ENCODE data around the gene ZFPM1. TPM values are rescaled to one million over a fixed set of nuclear protein-coding genes. Genes with fewer than 3 reads are reported as not detected.

The ZFPM1 gene
- total RNA-seq, 1 experiment from 2014 or later, result 3.9 TPM

DNA sequence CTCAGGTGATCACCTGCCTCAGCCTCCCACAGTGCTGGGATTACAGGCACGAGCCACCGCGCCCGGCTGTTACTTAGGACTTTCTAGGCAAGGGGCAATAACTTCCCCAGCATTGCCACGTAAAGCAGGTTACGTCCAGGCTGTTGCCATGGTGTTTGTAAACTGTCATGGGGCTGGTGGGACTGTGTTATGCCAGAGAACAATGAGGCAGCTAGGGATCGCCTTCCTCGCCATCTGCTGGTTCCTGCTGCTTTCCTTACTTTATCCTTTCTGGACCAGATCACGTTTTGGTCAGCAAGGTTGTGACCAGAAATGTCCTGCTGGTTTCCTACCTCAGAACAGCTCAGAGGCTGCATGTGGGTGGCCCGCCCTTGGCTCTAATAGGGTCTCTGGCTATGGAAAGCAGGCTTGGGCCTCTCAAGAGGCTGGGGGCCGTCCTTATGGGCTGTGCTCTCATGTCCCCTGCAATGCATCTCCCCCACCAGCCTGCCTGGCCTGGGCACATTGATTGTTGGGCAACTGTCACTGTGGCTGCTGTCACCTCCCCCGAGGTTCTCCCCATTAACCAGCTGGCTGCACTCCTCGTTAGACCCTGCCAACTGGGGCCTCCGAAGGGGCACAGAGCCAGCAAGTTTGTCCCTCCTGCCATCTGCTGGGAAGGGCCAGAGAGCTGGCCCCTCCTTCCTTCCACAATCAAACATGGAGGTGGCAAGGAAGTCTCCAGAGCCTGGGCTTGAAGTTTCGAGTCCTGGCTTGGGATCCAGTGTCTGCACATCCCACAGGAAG lies 88.9 kb downstream of the ZFPM1 start:
- DNase-seq (ENCODE audit: low read depth, low spot score) (no peak), ATAC-seq (no peak)
- H3K4me3 ChIP-seq (ENCODE audit: low read depth in 2 of 2, low read length in 2 of 2), result no peak overlapping the region
- H3K27ac ChIP-seq (ENCODE audit: low read length), result no peak overlapping the region
- ChIA-PET POLR2A (no interaction called here), CTCF (no interaction called here)
- TF ChIP-seq SIN3A (IDR thresholded peaks at IDR 0.05; ENCODE audit: borderline replicate concordance, insufficient read depth, low read depth, low read length), result no peak
- TF ChIP-seq, protein P1, sequence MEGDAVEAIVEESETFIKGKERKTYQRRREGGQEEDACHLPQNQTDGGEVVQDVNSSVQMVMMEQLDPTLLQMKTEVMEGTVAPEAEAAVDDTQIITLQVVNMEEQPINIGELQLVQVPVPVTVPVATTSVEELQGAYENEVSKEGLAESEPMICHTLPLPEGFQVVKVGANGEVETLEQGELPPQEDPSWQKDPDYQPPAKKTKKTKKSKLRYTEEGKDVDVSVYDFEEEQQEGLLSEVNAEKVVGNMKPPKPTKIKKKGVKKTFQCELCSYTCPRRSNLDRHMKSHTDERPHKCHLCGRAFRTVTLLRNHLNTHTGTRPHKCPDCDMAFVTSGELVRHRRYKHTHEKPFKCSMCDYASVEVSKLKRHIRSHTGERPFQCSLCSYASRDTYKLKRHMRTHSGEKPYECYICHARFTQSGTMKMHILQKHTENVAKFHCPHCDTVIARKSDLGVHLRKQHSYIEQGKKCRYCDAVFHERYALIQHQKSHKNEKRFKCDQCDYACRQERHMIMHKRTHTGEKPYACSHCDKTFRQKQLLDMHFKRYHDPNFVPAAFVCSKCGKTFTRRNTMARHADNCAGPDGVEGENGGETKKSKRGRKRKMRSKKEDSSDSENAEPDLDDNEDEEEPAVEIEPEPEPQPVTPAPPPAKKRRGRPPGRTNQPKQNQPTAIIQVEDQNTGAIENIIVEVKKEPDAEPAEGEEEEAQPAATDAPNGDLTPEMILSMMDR (IDR thresholded peaks at IDR 0.05), result no peak
- no peaks in the 10 kb centered on the region for H3K36me3 ChIP-seq (ENCODE audit: control insufficient read depth, insufficient read depth, low read length)
- H3K4me1 ChIP-seq (ENCODE audit: control insufficient read depth, insufficient read depth, low read length), result no peaks in the 10 kb centered on the region
- no TSS peak for BruUV-seq (replicated peaks)
- H3K9me3 ChIP-seq (ENCODE audit: control insufficient read depth, insufficient read depth, low read depth, low read length), result peaks cover 5% of the 10 kb centered on the region; the same call in 1 of the 2 replicates
- in situ Hi-C loops (cut with HindIII; ENCODE audit: low pct_unique_long_range_greater_than_20kb, low sequenced_read_pairs), result no loop called here
- intact Hi-C loops (cut with micrococcal nuclease; ENCODE audit: unreplicated experiment), result no loop called here
- H3K27me3 ChIP-seq (ENCODE audit: control insufficient read depth, insufficient read depth, low read length), result no peaks in the 10 kb centered on the region; the same call in 1 of the 2 replicates

DNA sequence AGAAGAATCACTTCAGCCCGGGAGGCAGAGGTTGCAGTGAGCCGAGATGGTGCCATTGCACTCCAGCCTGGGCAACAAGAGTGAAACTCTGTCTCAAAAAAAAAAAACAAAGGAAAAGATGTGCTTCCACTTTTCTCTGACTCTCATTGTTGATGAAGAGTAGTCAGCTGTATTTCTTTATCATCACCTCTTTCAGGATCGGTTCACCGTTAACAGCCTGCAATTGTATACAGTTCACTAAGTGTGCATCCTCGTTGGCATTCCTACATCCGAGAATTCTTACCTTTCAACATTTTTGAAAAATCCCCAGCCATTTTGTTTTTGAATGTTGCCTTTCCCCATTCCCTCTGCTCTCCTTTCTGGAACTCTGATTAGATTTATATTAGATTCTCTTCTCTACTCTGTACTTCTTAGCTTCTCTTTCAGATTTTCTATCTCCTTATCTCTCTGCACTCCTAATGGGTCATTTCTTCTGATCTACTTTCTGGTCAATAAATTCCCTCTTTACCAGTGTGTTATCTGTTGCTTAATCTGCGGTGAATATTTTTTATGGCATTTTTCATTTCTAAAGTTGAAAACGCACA lies 90.2 kb downstream of the ZFPM1 start:
- no TSS peak for BruUV-seq (replicated peaks)
- TF ChIP-seq, protein P2, sequence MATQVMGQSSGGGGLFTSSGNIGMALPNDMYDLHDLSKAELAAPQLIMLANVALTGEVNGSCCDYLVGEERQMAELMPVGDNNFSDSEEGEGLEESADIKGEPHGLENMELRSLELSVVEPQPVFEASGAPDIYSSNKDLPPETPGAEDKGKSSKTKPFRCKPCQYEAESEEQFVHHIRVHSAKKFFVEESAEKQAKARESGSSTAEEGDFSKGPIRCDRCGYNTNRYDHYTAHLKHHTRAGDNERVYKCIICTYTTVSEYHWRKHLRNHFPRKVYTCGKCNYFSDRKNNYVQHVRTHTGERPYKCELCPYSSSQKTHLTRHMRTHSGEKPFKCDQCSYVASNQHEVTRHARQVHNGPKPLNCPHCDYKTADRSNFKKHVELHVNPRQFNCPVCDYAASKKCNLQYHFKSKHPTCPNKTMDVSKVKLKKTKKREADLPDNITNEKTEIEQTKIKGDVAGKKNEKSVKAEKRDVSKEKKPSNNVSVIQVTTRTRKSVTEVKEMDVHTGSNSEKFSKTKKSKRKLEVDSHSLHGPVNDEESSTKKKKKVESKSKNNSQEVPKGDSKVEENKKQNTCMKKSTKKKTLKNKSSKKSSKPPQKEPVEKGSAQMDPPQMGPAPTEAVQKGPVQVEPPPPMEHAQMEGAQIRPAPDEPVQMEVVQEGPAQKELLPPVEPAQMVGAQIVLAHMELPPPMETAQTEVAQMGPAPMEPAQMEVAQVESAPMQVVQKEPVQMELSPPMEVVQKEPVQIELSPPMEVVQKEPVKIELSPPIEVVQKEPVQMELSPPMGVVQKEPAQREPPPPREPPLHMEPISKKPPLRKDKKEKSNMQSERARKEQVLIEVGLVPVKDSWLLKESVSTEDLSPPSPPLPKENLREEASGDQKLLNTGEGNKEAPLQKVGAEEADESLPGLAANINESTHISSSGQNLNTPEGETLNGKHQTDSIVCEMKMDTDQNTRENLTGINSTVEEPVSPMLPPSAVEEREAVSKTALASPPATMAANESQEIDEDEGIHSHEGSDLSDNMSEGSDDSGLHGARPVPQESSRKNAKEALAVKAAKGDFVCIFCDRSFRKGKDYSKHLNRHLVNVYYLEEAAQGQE (IDR thresholded peaks at IDR 0.05; ENCODE audit: insufficient read depth in 1 of 2, low read depth in 2 of 2, low read length in 1 of 2), result no peak
- TF ChIP-seq POLR2AphosphoS5 (IDR thresholded peaks at IDR 0.05; ENCODE audit: low read depth, low read length), result no peak
- no peak for TF ChIP-seq SIN3A (IDR thresholded peaks at IDR 0.05; ENCODE audit: borderline replicate concordance, insufficient read depth, low read depth, low read length)
- TF ChIP-seq, protein P1 (IDR thresholded peaks at IDR 0.05), result no peak
- no peak for TF ChIP-seq TCF7L2 (IDR thresholded peaks at IDR 0.05; ENCODE audit: low read depth, low read length)
- ChIA-PET CTCF (no interaction called here), POLR2A (no interaction called here)
- DNase-seq (ENCODE audit: low read depth, low spot score) (no peak), ATAC-seq (no peak)
- Histone ChIP-seq H3K4me3 (ENCODE audit: low read depth in 2 of 2, low read length in 2 of 2) (no peak overlapping the region), H3K36me3 (ENCODE audit: control insufficient read depth, insufficient read depth, low read length) (no peaks in the 10 kb centered on the region), H3K9me3 (ENCODE audit: control insufficient read depth, insufficient read depth, low read depth, low read length) (peaks cover 5% of the 10 kb centered on the region; the same call in 1 of the 2 replicates), H3K27me3 (ENCODE audit: control insufficient read depth, insufficient read depth, low read length) (no peaks in the 10 kb centered on the region; the same call in 1 of the 2 replicates), H3K27ac (ENCODE audit: low read length) (no peak overlapping the region), H3K4me1 (ENCODE audit: control insufficient read depth, insufficient read depth, low read length) (no peaks in the 10 kb centered on the region)
- in situ Hi-C loops (cut with HindIII; ENCODE audit: low pct_unique_long_range_greater_than_20kb, low sequenced_read_pairs) (no loop called here), intact Hi-C loops (cut with micrococcal nuclease; ENCODE audit: unreplicated experiment) (no loop called here)

All from Panc1 (cell line).